Measurements from ENCODE around the gene PITRM1. TPM values are rescaled to one million over a fixed set of nuclear protein-coding genes. Genes with fewer than 3 reads are reported as not detected.
A peak's percentile ranks its signal among the peaks of the same experiment; 100 is the strongest.

PITRM1 gene
- total RNA-seq, 1 donor from 2014 or later = 110 TPM

GRCh38 chr10:3201796-3202195 is 29.2 kb upstream of the PITRM1 start:
- no peak for DNase-seq (ENCODE audit: low spot score in 2 of 2)
- intact Hi-C loops (cut with DNase I) = no loop called here
- TF ChIP-seq, protein P1, sequence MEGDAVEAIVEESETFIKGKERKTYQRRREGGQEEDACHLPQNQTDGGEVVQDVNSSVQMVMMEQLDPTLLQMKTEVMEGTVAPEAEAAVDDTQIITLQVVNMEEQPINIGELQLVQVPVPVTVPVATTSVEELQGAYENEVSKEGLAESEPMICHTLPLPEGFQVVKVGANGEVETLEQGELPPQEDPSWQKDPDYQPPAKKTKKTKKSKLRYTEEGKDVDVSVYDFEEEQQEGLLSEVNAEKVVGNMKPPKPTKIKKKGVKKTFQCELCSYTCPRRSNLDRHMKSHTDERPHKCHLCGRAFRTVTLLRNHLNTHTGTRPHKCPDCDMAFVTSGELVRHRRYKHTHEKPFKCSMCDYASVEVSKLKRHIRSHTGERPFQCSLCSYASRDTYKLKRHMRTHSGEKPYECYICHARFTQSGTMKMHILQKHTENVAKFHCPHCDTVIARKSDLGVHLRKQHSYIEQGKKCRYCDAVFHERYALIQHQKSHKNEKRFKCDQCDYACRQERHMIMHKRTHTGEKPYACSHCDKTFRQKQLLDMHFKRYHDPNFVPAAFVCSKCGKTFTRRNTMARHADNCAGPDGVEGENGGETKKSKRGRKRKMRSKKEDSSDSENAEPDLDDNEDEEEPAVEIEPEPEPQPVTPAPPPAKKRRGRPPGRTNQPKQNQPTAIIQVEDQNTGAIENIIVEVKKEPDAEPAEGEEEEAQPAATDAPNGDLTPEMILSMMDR (IDR thresholded peaks at IDR 0.05) = no peak

GRCh38 chr10:3199488-3199887 is 26.9 kb upstream of the PITRM1 start:
- no peak for DNase-seq (ENCODE audit: low spot score in 2 of 2)
- Histone ChIP-seq H3K4me3 (no peak overlapping the region), H3K36me3 (no peaks in the 10 kb centered on the region), H3K4me1 (peaks cover 3 to 4% of the 10 kb centered on the region in 2 donors), H3K27me3 (no peaks in the 10 kb centered on the region), H3K27ac (no peak overlapping the region), H3K9me3 (no peaks in the 10 kb centered on the region)
- TF ChIP-seq, protein P1 (IDR thresholded peaks at IDR 0.05) = no peak
- intact Hi-C loops (cut with DNase I) = loop anchor here (10.0 kb wide), 1 partner anchor 1465 kb away; no protein-coding TSS in a partner anchor

More at GRCh38 chr10:3201796-3202195, 29.2 kb upstream of the PITRM1 start:
- no peaks in the 10 kb centered on the region for H3K27me3 ChIP-seq
- no peak overlapping the region for H3K4me3 ChIP-seq
- H3K36me3 ChIP-seq = no peaks in the 10 kb centered on the region
- no peaks in the 10 kb centered on the region for H3K9me3 ChIP-seq
- H3K4me1 ChIP-seq = peaks cover 3% of the 10 kb centered on the region in 2 donors
- H3K27ac ChIP-seq = no peak overlapping the region

DNA sequence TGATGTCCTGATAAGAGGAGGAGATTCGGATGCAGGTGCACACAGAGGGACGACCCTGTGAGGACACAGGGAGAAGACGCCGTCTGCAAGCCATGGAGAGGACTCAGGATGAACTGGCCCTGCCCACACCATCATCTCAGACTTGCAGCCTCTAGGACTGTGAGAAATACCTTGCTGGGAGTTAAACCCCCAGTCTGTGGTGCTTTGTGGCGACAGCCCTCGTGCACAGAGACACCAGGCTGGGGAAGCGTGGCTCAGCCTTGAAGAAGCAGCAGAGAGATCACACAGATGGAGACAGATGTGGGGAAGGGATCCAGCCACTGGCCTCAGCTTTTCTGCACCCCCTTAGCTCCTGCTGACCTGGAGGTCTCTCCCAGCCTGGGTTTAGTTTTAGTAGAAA is 26.3 kb upstream of the PITRM1 start:
- intact Hi-C loops (cut with DNase I) = loop anchor here (10.0 kb wide), 1 partner anchor 1466 kb away; no protein-coding TSS in a partner anchor
- Histone ChIP-seq H3K4me3 (no peak overlapping the region), H3K9me3 (no peaks in the 10 kb centered on the region), H3K4me1 (peaks cover 3 to 4% of the 10 kb centered on the region in 2 donors), H3K27me3 (no peaks in the 10 kb centered on the region), H3K36me3 (no peaks in the 10 kb centered on the region), H3K27ac (no peak overlapping the region)
- no peak for DNase-seq (ENCODE audit: low spot score in 2 of 2)
- TF ChIP-seq, protein P1 (IDR thresholded peaks at IDR 0.05) = no peak

- intact Hi-C loops (cut with DNase I) = loop anchor here (2.0 to 10.0 kb wide), 3 partner anchors 29 to 1569 kb away; no protein-coding TSS in a partner anchor
- peaks cover 3 to 4% of the 10 kb centered on the region in 2 donors for H3K4me1 ChIP-seq
- H3K27ac ChIP-seq = no peak overlapping the region
- no peaks in the 10 kb centered on the region for H3K9me3 ChIP-seq
- H3K4me3 ChIP-seq = peak overlapping the region in 1 of 2 donors; percentile 54
- no peaks in the 10 kb centered on the region for H3K27me3 ChIP-seq
- peak; percentile 26 to 90 for DNase-seq (ENCODE audit: low spot score in 2 of 2)
- TF ChIP-seq, protein P1 (IDR thresholded peaks at IDR 0.05) = peak; percentile 95 to 96 (median 96)
- H3K36me3 ChIP-seq = no peaks in the 10 kb centered on the region
Measured at GRCh38 chr10:3197348-3198003, 24.9 kb upstream of the PITRM1 start.

GRCh38 chr10:3196958-3197347 is 24.4 kb upstream of the PITRM1 start:
- H3K4me3 ChIP-seq = peak overlapping the region in 1 of 2 donors; percentile 54
- no peak for DNase-seq (ENCODE audit: low spot score in 2 of 2)
- intact Hi-C loops (cut with DNase I) = loop anchor here (2.0 to 10.0 kb wide), 3 partner anchors 30 to 1570 kb away; no protein-coding TSS in a partner anchor
- no peaks in the 10 kb centered on the region for H3K9me3 ChIP-seq
- H3K27me3 ChIP-seq = no peaks in the 10 kb centered on the region
- no peaks in the 10 kb centered on the region for H3K36me3 ChIP-seq
- TF ChIP-seq, protein P1 (IDR thresholded peaks at IDR 0.05) = no peak
- H3K4me1 ChIP-seq = peaks cover 3 to 4% of the 10 kb centered on the region in 2 donors
- no peak overlapping the region for H3K27ac ChIP-seq
